GM21825 (cell line): ENCODE data around the gene AHDC1.

Experiments
- ATAC-seq: cut with Tn5 transposase; IDR thresholded peaks from one replicate; pipeline ENCODE4 v1.9.1; 2021; ENCODE audit warnings: mild to moderate bottlenecking, moderate library complexity; ENCODE audit not compliant: unreplicated experiment

AHDC1 gene

DNA sequence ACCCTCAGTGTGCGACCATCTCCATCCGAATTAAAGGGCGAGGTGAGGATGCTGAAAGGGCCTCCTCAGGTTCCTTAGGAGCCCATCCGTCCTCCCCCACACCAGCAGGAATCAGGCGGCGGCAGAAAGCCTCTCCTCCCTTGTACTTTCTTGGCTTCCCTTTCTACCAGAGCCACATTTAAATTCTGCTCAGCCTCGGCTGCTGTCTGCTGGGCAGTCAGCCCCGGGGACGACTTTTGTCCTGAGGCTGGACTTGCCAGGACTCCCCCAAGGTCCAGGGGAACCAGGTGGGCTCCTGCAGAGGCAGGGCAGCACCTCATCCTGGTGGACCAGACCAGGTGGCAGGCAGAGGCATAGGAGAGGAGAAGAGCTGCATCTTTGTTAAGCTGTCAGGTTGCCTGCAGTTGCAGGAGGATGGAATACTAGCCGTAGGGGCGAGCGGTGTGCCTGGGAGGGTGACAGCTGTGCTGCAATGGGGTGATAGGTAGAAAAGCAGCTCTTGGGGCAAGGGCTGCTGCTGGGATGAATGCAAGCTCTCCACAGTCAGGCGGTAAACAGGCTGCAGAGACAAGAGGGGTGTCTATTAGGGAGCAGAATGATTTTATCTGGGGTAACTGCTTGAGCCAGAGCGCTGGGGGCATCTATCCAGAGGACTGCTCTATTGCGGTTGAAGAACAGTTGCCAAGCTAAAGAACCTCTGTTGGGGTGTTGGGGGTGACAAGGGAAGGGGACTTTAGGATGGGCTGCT lies 67.8 kb downstream of the AHDC1 start:
- ATAC-seq, result no peak

DNA sequence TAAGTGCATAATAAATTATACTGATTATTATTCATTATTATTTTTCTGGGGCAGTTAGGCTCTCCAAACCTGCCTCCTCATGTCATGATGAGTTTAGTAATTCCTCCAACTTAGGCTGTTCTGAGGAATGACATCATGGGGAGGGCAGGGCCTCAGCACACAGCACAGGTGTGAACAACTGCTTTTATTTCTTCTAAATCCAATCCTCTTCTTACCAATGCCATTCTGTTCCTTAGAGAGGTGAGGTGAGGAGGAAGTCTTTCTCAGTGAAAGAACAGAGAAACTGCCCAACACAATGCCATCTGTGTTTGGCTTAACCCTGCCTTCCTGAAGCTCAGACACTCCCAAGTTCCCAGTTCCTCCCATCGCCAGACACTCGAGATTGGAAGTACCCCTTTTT lies 68.6 kb downstream of the AHDC1 start:
- no peak for ATAC-seq

DNA sequence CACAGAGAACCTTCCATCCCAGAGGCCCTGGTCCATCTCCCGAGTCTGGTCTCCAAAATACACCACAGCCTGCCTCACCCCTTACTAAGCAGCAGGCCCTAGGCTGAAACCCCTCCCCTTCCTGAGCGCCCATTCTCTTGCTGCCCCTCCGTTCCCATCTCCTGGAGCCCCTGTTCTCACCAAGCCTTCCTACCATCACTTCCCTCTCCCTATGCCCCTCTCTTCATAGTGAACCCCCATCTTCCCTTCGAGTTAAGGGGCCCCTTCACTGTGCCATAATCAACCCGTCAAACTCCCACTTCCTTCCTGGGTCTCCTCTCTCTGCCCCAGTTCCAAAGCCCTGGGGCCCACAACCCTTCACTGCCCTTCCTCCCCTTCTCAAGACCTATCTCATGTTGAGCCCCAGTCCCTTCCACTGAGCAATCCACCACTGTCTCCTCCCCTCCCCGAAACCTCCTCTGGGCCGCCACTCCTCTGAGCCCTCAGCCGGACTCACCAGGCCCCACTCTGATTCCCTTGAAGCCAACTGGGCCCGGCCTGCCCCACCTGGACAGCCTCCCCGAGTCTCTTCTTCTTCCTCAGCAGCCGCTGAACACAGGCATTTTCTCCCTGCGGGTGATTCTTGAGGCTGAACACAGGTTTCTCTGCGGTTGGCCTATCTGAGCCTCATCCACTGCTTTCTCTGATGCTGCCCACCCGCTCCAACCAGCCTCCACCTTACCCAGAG lies 71.8 kb downstream of the AHDC1 start:
- no peak for ATAC-seq

GRCh38 chr1:27530192-27530591 lies 73.8 kb downstream of the AHDC1 start:
- no peak for ATAC-seq

DNA sequence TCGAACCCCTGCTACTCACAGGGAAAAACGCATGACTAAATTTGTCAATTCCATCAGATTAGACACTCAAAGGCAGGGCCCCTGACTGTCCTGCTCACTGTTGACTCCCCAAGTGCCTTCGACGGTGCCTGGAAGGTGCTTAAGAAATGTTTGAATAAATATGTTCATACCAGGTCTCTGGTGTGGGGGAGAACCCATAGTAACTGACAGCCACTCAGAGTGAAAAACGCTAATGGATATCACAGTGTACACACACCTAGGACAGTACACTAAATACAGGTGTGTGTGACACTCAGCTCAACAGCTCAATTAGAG lies 74.3 kb downstream of the AHDC1 start:
- ATAC-seq, result no peak

GRCh38 chr1:27528818-27529703 lies 74.9 kb downstream of the AHDC1 start:
- no peak for ATAC-seq

- no peak for ATAC-seq
These were observed 75.8 kb downstream of the AHDC1 start for GRCh38 chr1:27527890-27528817.

DNA sequence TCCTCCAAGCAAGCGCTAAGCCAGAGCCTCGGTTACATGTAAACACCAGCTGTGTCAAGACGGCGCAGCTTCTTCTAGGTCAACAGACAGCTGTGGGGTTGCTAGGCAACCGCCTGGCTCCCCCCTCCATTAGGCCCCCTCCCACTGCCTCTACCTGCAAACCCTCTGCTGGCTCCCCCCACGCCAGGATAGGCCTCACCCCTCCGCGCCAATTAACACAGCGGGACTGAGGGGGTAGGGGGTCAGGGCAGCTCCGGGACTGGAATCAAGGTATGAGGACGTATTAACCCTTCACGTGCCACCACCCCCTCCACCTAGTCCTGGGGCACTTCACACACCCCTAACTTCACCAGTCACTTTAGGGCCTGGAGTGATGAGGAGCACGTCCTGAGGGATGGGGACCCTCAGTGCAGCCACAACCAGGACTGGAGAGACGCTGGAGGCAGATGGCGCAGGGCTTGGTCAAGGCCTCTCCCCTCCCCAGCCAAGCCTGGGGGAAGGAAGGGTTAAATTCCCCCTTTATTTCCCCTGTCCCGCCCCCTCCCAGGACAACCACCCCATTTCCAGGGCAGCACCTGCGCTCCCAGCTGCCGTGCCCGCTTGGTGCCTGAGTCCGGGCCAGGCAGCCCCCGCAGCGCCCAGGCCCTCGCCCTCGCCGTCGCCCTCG lies 76.6 kb downstream of the AHDC1 start:
- ATAC-seq, result no peak

DNA sequence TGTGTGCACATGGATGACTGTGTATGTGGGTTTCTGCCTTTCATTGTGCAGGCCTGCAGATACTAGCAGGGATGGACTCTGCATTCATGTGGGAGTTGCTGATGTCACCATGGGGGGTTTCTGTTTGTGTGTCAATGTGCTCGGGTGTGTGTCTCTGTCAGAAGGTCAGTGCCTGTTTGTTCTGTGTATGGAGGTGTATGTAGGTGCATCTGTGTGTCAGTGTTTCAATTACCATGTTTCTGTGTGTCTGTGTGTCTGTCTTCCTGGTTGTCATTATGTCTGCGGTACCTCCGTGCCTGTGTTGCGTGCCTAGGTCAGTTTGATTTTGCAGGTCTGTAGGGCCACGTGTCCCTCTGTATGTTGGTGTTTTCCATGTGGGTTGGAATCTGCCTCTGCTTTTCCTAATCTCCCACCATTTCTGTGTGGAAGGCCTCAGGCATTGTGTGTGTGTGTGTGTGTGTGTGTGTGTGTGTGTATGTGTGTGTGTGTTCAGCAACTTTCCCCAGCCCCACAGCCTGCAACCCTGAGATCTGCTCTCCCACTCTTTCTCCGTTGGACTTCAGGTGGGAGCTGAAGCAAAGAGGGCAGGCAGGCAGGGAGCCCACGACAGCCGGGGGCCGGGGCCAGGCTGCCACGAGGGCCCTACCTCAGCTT lies 77.2 kb downstream of the AHDC1 start:
- ATAC-seq, result no peak

DNA sequence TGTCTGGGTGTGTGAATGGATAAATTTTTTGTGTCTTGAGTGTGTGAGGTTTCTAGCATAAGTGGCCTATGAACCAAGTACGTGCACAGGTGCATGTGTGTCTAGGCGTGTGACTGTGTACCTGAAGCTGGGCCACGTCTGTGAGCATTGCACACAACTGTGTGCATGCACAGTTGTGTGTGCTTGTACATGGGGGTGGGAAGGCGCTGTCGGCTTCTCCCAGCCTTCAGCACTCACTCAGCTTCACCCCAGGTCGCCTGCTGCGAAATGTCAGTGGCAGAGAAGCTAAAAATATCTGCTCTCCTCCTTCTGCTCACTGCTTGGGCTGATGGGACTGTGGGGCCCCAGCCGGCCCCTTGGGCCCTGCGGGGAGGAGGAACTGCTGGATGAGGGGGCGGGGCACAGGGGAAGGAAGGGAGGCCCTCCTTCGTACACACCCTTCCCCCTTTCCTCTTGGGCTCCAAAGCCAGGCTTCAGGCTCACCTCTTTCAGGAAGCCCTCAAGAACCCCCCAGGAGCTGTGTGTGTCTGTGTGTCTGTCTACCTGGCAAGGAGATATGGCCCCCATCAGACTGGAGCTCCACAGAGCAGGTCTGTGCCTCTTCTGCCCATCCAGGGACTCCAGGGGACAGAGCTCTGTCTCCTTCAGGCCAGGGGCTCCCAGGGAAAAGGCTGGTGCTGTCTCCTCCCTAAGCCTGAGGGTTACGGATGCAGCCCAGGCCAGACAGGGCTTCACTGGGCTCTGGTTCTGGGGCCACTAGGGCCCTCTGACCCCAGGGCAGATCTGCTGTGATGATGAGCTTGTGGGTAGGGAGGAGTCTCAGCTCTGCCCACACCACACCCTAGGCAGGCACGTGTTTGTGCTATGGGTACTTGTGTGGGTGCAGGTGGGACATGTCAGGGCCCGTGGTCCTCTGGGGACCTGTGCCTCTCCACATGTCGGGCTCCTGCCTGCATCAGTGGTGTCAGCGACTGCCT lies 78.4 kb downstream of the AHDC1 start:
- ATAC-seq, result peak; percentile 56

DNA sequence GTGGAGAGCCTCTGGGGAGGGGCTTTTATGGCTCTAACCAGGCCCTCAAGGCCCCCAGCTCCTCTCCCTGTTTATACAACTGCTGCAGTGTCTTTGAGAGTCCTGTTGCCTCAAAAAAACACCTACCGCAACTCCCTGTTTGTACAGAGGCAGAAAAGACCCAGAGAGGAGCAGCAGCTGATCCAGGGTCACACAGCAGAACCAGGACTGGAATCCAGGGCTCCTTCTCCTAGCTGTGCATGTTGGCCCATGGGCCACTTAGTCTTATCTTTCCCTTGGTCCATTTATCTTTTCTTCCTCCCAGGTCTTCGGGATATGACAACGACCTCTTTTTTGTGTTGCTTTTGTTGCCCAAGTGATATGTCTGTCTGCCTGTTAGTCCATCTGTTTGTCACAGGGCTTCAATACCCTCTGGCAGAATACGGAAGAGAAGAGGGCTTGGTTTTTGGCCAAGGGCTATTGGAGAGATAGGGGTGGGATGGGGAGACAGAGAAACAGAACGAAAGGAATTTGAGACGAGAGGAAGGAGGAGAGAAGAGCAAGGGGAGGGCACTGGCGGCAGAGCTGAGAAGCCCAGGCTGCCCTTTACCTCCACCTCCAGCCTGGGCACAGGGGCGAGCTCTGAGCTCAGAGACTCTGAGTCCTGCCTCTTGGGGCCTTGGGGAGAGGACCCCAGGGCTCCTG lies 80.5 kb downstream of the AHDC1 start:
- no peak for ATAC-seq

- no peak for ATAC-seq
These were observed 81.3 kb downstream of the AHDC1 start for GRCh38 chr1:27522432-27523336.

DNA sequence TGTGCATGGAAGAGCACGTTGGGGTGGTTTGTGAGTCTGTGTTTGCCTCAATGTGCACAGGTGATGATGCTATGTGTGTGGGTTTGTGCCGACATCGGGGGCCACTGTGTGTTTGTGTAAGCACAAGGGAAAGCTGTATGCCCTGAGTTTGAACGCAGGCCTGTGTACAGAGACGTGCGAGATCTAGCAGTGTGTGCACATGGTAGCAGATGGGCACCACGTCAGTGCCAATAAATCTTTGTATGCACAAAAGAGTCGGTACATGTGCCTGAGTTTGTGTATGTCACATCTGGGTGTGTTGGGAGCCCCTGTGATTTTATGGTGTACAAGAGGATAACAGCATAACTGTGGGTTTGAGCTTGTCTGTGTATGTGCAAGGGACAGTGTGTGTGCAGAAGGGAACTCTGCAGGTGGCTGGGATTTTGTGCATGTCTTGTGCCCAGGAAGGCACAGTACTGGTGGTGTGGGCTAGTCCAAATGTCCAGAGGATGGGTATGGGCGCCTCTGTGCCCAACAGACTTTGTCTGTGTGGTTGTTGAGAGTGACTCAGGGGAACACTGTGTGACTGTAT lies 82.0 kb downstream of the AHDC1 start:
- no peak for ATAC-seq

DNA sequence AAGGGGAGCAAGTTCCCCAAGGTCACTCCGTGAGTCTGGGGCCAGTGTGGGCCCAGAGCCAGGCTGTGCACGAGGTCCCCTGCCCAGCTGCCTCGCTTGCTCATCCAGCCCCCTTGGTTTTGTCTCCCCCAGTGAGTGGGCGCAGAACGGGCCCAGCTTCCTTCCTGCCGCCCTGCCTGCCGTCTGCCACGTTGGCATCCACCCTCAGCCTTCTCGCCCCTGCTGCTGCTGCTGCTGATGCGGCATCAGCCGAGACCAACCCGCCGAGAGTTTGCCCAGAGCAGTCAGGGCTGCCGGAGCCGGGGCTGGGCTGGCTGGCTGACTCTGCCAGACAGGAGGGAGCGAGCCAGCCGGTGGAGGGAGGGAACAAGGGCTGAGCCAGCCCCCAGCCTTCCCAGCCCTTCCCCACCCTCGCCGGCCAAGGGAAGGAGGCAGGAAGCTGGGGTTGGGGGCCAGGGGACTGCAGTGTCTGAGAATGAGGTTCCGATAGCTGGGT lies 82.6 kb downstream of the AHDC1 start:
- ATAC-seq, result no peak

GRCh38 chr1:27520651-27521050 lies 83.3 kb downstream of the AHDC1 start:
- ATAC-seq, result no peak
